Suppressor macrophage treated with lipopolysaccharide for 1 hour (primary cell): ENCODE measurements around the gene USP22.
A peak's percentile ranks its signal among the peaks of the same experiment; 100 is the strongest.

Source experiments
- DNase-seq, 3 donors: peaks; one replicate each; pipeline ENCODE4 v3.0.0-alpha.2; 2020 to 2022

The USP22 gene

GRCh38 chr17:20986767-20987510 is 55.9 kb downstream of the USP22 start:
- DNase-seq, result no peak

- no peak for DNase-seq
Observed at GRCh38 chr17:20983359-20983637, 59.5 kb downstream of the USP22 start.

GRCh38 chr17:20982589-20983358 is 60.0 kb downstream of the USP22 start:
- no peak for DNase-seq

- DNase-seq, result no peak
Observed at GRCh38 chr17:20981046-20981920, 61.5 kb downstream of the USP22 start.

DNA sequence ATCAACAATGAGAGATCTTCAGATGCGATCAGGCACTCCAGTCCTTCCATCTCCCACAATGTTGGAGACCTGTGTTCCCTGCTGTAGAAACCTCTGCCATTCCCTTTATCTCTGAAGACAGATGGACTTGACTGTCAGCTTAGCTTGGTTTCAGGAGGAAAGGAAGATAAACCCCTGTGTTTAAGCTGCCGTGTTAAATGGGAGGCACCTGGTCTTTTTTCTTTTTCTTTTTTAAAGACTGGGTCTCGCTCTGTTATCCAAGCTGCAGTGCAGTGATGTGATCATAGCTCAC is 63.1 kb downstream of the USP22 start:
- DNase-seq, result no peak

- DNase-seq, result peak; percentile 30 to 39 (median 32)
Observed at GRCh38 chr17:20979007-20979791, 63.6 kb downstream of the USP22 start.

DNA sequence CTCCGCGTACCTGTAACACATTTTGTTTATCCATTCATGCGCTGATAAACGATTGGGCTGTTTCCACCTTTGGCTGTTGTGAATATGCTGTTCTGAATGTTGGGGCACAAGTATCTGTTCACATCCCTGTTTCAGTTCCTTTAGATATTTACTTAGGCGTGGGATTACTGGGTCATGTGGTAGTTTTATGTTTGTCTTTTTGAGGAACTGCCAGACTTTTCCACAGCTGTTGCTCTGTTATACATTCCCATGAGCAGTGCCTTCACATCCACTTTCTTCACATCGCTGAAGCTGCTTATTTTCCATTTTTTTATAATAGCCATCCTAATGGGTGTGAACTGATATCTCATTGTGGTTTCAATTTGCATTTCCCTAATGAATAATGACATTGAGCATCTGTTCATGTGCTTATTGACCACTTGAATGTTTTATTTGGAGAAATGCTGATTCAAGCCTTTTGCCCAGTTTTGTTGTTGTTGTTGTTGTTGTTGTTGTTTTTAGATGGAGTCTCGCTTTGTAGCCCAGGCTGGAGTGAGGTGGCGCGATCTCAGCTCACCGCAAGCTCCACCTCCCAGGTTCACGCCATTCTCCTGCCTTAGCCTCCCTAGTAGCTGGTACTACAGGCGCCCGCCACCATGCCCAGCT is 65.1 kb downstream of the USP22 start:
- DNase-seq, result peak; percentile 52 to 71 (median 71)

DNA sequence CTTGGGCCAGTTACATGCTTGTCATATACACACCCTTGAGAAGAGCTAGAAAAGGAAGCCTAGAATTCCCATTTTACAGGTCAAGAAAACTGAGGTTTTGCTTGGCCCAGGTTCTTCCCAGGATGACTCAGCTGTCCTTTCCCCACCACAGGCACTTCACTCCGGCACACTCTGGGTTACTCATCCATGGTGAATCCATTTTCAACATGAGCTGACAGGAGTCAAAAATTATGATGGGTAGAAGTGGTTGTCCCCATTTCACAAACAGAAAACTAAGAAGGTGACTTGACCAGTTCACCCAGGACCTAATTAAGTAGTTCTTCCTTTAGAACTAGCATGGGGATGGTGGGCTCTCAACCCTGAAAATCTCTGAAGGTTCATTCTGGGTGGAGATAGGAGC is 67.2 kb downstream of the USP22 start:
- DNase-seq, result peak; percentile 30 to 36 (median 33)

- DNase-seq, result no peak
Observed at GRCh38 chr17:20970329-20970728, 72.5 kb downstream of the USP22 start.

DNA sequence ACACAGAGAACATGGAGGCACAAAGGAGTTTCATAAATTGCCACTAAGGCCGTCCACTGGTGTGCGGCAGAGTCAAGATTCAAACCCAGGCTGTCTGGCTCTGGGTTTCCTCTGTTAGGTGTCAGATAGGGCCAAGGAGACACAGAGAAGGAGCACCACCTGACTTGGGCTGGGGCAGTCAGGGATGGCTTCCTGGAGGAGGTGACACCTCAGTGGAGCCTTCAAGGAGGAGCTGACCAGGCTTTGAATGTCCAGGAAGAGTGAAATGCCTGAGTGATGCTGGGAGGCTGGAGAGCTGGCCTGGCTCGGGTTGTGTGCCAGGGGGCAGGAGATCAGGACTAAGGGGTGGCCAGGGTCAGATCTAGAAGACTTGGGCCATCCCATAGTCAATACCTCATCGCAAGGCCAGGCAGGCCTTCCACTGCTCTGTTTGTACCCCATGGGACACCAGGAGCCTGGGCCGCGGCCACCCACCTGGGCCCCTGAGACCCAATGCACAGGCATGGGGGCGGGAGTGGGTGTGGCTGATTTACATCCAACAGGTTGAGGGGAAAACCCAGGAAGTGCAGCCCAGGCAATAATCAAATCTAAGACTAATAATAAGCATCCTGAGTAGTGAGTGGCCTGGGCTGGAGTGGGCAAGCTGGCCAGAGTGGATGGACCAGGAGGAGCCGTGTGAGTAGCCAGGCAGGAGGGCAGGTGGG is 73.7 kb downstream of the USP22 start:
- no peak for DNase-seq

- DNase-seq, result no peak
Observed at GRCh38 chr17:20967776-20968175, 75.0 kb downstream of the USP22 start.

GRCh38 chr17:20966870-20967269 is 75.9 kb downstream of the USP22 start:
- peak; percentile 25 to 66 (median 40) for DNase-seq

DNA sequence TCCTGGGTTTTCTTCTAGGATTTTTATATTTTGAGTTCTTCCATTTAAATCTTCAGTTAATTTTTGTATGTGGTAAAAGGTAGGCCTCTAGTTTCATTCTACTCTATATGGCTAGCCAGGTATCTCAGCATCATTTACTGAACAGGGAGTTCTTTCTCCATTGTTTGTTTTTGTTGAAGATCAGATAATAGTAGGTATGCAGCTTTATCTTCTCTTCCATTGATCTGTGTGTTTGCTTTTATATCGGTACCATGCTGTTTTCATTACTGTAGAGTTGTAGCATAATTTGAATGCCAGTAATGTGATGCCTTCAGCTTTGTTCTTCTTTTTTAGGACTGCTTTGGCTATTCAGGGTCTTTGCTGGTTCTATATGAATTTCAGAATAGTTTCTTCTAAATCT is 77.3 kb downstream of the USP22 start:
- DNase-seq, result no peak

GRCh38 chr17:20961586-20961985 is 81.2 kb downstream of the USP22 start:
- no peak for DNase-seq

DNA sequence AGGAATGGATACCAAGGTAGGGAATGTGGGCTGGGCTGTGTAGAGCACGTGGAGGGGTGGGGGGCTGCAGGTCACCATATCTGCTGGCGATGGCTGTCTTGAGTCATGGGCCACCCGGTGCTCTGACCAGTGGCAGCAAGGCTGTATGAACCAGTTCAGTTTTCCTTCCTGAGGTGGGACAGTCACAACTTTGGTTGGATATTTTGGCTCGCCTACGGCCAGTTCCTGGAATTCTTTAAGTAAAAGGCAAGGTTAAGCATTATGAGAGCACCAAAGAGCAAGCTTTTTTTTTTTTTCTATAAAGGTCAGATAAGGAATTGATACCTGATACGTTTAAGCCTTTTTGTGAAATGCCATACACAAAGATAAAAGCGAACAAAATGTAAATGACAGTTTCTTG is 81.9 kb downstream of the USP22 start:
- DNase-seq, result no peak

- DNase-seq, result peak; percentile 78 to 90 (median 85)
Observed at GRCh38 chr17:20955427-20956323, 87.1 kb downstream of the USP22 start.

GRCh38 chr17:20954794-20955193 is 88.0 kb downstream of the USP22 start:
- DNase-seq, result no peak

- DNase-seq, result no peak
Observed at GRCh38 chr17:20952183-20952582, 90.6 kb downstream of the USP22 start.
